ENCODE data around the gene CPNE6.

DNA sequence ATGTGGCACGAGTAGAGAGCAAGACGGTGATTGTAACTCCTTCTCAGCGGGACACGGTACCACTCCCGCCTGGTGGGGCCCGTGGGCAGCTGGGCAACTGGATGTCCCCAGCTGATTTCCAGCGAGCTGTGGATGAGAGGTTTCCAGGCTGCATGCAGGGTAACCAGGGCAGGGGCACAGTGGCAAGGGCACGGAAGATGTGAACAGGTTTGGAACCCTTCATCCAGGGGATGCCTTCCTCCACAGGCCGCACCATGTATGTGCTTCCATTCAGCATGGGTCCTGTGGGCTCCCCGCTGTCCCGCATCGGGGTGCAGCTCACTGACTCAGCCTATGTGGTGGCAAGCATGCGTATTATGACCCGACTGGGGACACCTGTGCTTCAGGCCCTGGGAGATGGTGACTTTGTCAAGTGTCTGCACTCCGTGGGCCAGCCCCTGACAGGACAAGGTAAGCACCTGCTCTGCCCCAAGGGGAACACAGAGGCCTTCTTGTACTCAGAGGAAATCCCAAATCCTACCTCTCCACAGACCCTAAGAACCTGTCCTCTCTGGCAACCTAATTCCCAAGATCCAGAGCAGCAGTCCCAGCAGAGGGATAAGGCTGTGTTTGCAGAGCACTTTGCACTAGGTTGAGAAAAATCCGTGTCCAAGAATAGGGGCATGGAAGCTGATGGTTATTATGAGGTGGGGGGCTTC lies 27.0 kb downstream of the CPNE6 start:
- TF ChIP-seq, protein P1, sequence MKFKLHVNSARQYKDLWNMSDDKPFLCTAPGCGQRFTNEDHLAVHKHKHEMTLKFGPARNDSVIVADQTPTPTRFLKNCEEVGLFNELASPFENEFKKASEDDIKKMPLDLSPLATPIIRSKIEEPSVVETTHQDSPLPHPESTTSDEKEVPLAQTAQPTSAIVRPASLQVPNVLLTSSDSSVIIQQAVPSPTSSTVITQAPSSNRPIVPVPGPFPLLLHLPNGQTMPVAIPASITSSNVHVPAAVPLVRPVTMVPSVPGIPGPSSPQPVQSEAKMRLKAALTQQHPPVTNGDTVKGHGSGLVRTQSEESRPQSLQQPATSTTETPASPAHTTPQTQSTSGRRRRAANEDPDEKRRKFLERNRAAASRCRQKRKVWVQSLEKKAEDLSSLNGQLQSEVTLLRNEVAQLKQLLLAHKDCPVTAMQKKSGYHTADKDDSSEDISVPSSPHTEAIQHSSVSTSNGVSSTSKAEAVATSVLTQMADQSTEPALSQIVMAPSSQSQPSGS (tag by site-specific recombination; IDR thresholded peaks at IDR 0.05; ENCODE audit: low read depth): no peak
- TF ChIP-seq, protein P2, sequence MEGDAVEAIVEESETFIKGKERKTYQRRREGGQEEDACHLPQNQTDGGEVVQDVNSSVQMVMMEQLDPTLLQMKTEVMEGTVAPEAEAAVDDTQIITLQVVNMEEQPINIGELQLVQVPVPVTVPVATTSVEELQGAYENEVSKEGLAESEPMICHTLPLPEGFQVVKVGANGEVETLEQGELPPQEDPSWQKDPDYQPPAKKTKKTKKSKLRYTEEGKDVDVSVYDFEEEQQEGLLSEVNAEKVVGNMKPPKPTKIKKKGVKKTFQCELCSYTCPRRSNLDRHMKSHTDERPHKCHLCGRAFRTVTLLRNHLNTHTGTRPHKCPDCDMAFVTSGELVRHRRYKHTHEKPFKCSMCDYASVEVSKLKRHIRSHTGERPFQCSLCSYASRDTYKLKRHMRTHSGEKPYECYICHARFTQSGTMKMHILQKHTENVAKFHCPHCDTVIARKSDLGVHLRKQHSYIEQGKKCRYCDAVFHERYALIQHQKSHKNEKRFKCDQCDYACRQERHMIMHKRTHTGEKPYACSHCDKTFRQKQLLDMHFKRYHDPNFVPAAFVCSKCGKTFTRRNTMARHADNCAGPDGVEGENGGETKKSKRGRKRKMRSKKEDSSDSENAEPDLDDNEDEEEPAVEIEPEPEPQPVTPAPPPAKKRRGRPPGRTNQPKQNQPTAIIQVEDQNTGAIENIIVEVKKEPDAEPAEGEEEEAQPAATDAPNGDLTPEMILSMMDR (tag by site-specific recombination; IDR thresholded peaks at IDR 0.05): no peak
- TF ChIP-seq KLF10 (tag by site-specific recombination; IDR thresholded peaks at IDR 0.05): no peak
- no peak for TF ChIP-seq ZNF747 (tag by site-specific recombination; IDR thresholded peaks at IDR 0.05)
- no peak for TF ChIP-seq ZNF843 (tag by site-specific recombination; IDR thresholded peaks at IDR 0.05)
- no peak for TF ChIP-seq ZNF174 (tag by site-specific recombination; IDR thresholded peaks at IDR 0.05)
- TF ChIP-seq ZNF133 (tag by site-specific recombination; IDR thresholded peaks at IDR 0.05): no peak
- TF ChIP-seq IKZF3 (tag by site-specific recombination; IDR thresholded peaks at IDR 0.05): no peak
- TF ChIP-seq ZNF335 (tag by site-specific recombination; conservative IDR thresholded peaks at IDR 0.05): no peak
- no peak for TF ChIP-seq MZF1 (tag by site-specific recombination; IDR thresholded peaks at IDR 0.05; ENCODE audit: borderline replicate concordance)
- no peak for TF ChIP-seq ZBTB21 (tag by site-specific recombination; IDR thresholded peaks at IDR 0.05)
- TF ChIP-seq ZBTB8A (tag by site-specific recombination; IDR thresholded peaks at IDR 0.05): no peak
- TF ChIP-seq ZNF621 (tag by site-specific recombination; IDR thresholded peaks at IDR 0.05): no peak
- no peak for TF ChIP-seq ZNF138 (tag by site-specific recombination; IDR thresholded peaks at IDR 0.05; ENCODE audit: borderline replicate concordance)

Measured in HEK293 (cell line).